Measurements from ENCODE around the gene ANTXRL.
"Not testable (repeated sequence)": the region's sequence is repeated elsewhere in the genome, so short reads cannot be mapped to it uniquely, and the experiment has no call there.

The ANTXRL gene

DNA sequence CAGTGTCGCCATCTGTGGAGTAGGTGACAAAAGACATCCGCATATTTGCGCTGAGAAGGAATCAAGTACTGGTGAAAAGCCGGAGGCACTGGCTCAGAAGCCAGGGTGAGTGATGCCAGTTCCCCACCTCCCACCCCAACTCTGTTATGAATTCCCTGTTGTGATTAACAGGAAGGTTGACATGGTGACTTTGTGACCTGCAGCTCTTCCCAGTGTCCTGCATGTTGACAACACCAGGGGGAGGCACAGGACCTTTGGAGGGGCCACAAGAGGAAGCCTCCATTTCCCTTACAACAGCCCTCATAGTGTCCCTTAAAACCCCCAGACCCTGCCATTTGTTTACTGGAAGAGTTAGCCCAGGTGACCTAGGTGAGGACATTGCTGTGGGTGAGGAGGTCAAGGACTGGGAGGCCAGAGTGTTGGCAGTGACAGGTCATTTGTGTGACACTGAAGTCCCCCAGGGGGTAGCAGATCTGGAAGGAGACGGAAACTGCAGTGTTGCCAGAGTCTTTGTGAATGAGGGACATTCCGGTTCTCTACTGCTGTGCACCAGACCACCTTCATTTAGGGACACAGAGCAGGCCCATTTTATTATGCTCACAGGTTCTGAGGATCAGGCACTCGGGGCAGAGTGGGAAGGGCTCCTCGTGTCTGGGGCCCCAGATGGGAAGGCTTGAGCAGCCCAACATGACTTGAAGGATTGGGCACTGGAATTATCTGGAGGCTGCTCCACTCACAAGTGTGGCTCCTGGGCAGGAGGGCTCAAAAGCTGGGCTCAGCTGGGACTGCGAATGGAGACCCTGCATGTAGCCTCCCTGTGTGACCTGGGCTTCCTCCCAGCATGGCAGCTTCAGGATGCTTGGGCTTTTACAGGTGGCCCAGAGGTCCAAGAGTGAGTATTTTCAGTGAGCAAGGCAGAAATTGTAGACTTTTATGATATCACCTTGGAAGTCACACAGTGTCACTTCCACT lies 13.0 kb upstream of the ANTXRL start:
- no peak for DNase-seq (ENCODE audit: low read depth in 2 of 3, low spot score in 1 of 3)

DNA sequence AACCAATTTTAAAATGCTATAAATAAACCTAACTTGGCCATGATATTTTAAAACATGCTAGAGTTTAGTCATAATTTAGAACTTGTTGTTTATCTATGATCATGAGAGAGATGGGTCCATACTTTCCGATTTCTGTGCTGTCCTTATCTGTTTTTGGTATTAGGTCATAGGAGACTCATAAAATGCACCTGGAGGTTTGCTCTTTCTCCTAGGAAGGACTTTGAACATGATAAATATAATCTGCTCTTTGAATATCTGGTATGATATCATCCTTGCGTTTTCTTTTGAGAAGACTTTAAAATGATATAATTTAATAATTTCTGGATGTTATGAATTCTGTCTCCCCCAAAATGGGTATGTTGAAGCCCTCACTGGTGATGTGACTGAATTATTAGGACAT lies 9.0 kb upstream of the ANTXRL start:
- no peak for DNase-seq (ENCODE audit: low read depth in 2 of 3, low spot score in 1 of 3)

GRCh38 chr10:46282421-46282831 lies 4.4 kb upstream of the ANTXRL start:
- not testable (repeated sequence) for DNase-seq (ENCODE audit: low read depth in 2 of 3, low spot score in 1 of 3)

DNA sequence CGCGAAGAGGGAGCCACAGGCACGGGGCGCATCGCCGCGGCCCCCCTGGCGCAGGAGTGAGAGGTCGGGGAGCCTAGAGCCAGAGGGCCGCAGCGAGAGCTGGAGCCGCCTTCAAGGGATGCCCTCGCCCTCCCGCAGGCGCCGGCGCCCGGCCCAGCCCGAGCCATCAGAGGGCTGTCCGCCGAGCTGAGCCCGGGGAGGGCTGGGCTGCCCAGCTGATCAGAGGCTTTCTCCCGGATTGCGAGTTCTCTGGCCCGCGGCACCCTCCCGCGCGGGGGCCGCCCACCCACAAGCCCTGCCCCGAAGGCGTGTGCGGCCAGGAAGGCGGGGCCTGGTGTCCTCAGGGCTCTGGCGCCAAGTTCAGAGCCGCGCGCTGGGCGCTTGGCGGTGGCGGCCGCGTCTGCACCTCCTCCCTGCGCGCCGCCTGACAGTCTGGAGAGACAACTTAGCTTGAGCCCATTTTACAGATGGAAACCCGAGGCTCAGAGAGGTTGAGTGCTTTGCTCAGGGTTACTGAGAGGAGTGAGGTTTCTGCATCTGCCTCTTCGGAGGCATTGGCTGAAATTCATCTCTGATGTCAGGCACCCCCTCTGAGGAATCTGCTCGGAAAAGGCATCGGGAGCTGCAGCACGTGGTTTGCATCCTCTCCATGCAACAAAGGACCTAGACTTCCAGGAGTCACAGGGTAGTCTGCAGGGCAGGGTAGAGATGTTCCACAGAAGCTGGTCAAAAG lies 3.8 kb upstream of the ANTXRL start:
- peak in 2 of 3 donors; percentile 34 to 63 for DNase-seq (ENCODE audit: low read depth in 2 of 3, low spot score in 1 of 3)

GRCh38 chr10:46283580-46284285 lies 3.1 kb upstream of the ANTXRL start:
- DNase-seq (ENCODE audit: low read depth in 2 of 3, low spot score in 1 of 3), result no peak

GRCh38 chr10:46284286-46285229 lies 2.2 kb upstream of the ANTXRL start:
- peak; percentile 51 to 82 (median 59) for DNase-seq (ENCODE audit: low read depth in 2 of 3, low spot score in 1 of 3)

GRCh38 chr10:46285300-46285699 lies 1.5 kb upstream of the ANTXRL start:
- DNase-seq (ENCODE audit: low read depth in 2 of 3, low spot score in 1 of 3), result no peak

GRCh38 chr10:46285966-46286620 lies 704 bp upstream of the ANTXRL start:
- DNase-seq (ENCODE audit: low read depth in 2 of 3, low spot score in 1 of 3), result no peak

DNA sequence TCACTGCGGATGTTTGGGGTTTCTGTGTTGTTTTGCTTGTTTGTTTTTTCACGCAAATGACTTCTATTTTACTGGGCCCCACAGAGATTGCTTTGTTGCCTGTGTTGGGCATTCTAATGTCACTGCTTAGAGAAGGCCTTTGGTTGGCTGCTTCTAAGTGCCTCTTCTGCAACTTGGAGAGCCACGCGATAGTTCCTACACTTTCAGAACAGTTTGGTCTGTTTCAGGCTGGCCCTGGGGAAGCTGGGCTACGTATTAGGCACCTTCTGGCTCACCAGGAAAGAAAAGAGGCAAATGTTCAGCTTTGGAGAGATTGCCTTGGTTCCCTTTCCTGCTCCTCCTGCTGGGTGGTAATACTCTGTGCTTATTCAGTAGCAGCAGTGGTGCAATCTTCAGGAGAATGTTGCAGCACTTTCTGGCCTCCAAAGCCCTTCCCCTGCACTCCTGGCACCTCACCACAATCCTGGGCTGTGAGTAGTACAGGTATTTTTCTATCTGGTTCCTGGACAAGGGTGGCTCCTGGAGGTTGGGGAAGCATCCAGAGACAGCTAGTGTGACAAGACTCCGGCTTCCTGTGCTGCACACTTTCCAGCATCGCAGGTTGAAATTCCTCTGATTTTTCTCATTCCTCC lies 1.2 kb downstream of the ANTXRL start:
- DNase-seq (ENCODE audit: low read depth in 2 of 3, low spot score in 1 of 3), result no peak

- no peak for DNase-seq (ENCODE audit: low read depth in 2 of 3, low spot score in 1 of 3)
Observed at GRCh38 chr10:46288601-46289206, 1.9 kb downstream of the ANTXRL start.

- no peak for DNase-seq (ENCODE audit: low read depth in 2 of 3, low spot score in 1 of 3)
Observed at GRCh38 chr10:46289209-46289810, 2.5 kb downstream of the ANTXRL start.

DNA sequence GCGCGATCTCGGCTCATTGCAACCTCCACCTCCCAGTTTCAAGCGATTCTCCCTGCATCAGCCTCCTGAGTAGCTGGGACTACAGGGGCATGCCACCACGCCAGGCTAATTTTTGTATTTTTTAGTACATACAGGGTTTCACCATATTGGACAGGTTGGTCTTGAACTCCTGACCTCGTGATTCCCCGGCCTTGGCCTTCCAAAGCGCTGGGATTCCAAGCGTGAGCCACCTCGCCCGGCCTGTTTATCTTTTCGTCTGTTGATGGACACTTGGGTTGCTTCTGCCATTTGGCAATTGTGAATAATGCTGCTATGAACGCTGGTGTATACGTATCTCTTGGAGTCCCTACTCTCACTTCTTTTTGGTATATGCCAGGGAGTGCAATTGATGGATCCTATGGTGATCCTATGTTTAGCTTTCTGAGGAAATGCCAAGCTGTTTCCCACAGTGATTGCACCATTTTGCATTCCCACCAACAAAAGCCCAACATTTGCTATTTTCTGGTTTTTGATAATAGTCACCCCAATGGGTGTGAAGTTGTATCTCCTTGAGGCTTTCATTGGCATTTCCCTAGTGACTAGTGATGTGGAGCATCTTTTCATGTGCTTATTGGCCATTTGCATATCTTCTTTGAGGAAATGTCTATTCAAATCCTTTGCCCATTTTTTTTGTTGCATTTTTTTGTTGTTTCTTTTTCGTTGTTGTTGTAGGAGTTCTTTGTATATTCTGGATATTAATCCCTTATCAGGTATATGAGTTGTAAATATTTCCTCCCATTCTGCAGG lies 3.5 kb downstream of the ANTXRL start:
- no peak for DNase-seq (ENCODE audit: low read depth in 2 of 3, low spot score in 1 of 3)

GRCh38 chr10:46291817-46292572 lies 5.2 kb downstream of the ANTXRL start:
- DNase-seq (ENCODE audit: low read depth in 2 of 3, low spot score in 1 of 3), result no peak

DNA sequence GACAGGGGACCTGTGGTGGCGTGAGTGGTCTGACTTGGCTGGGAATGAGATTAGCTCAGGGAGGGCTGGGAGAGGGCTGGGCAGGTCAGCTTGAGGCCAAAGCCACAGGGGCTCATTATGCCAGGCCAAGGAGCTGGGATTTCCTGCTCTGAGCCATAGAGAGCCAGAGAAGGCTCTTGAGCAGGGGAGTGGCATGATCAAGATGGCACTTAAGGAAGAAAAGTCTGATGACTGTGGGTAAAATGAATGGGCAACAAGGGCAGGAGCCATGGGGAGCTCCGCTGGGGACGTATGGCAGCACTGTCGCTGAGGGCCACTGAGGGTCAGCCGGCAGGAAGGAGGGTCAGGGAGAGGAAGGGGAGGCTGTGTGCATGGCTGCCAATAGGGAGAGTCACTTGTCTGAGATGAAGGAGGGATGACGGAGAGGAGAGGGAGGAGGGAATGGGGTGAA lies 5.8 kb downstream of the ANTXRL start:
- DNase-seq (ENCODE audit: low read depth in 2 of 3, low spot score in 1 of 3), result no peak

DNA sequence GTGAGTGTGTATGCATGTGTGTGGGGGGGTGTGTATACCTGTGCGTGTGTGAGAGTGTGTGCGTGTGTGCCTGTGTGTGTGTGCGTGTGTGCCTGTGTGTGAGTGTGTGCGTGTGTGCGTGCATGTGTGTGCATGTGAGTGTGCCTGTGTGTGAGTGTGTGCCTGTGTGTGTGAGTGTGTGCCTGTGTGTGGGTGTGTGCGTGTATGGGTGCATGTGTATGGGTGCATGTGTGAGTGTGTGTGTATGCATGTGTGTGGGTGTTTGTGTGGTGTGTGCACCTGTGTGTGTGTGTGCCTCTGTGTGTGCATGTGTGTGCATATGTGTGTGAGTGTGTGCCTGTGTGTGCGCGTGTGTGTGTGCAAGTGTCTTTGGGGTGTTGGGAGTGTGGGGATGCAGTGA lies 6.4 kb downstream of the ANTXRL start:
- DNase-seq (ENCODE audit: low read depth in 2 of 3, low spot score in 1 of 3), result no peak

- no peak for DNase-seq (ENCODE audit: low read depth in 2 of 3, low spot score in 1 of 3)
Observed at GRCh38 chr10:46293832-46294640, 7.2 kb downstream of the ANTXRL start.

Data from stimulated activated CD4-positive, alpha-beta T cell treated with anti-CD3 and anti-CD28 coated beads, Interleukin-12 subunit alpha, Interleukin-12 subunit beta, amount 100 ng/mL, for 48 hours (primary cell).